SK-MEL-5 (cell line): ENCODE results near the gene FDX2. TPM values are rescaled to one million over a fixed set of nuclear protein-coding genes. Genes with fewer than 3 reads are reported as not detected.

Source experiments
- DNase-seq: peaks from one replicate; pipeline ENCODE4 v3.0.0-alpha.2; 2016; ENCODE audit warnings: low read depth, low spot score
- in situ Hi-C: cut with HindIII; loops from 2 replicates; pipeline ENCODE4 v1.10.0; 2016; ENCODE audit warnings: low sequenced_read_pairs, high pct_unique_total_duplicates, low pct_unique_long_range_greater_than_20kb
- total RNA-seq: library from RNA; depleted of rRNA; stranded (reverse); fragments of >200 nt; shearing (Covaris generic); gene quantifications from 2 replicates; pipeline ENCODE4 v1.2.3, GENCODE V29; 2014

FDX2 gene
- total RNA-seq, 1 experiment from 2014 or later = 23.1 TPM

DNA sequence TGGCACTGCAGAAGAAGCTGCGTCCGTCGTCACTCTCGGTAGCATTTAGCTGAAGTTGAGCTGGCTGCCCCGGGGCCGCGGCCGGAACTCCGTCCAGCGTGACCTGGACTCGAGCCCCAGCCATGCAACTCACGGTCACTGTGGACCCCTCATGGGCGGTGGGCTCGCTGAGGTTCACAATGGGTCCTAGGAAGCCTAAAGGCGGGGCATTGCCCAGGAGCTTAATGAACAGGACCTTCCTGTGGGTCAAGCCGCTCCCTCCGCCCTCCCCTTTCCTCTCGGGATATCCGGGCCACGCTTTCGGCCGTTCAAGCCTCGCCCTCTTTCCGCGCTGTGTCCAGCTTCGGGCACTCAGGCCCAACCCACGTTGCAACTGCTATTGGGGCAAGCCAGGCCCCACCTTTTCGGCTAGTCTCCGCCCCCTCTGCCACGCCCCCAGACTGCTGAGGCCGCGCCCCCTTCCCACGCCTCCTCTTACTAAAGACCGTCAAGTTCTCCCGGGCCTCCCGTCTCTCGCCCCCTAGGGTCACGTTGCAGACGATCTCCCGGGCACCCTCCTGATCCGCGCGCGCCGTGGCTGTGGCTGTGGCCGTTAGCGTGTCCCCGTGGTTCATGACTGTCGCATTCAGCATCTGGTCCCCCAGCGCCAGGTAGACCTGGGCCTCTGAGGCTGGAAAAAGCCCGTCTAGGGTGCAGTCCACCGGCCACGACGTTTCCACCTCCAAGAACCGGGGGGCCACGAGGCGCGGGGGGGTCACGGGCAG lies 19.0 kb upstream of the FDX2 start:
- DNase-seq = peak; percentile 94
- in situ Hi-C loops = no loop called here

- in situ Hi-C loops = no loop called here
- DNase-seq = no peak
Observed at GRCh38 chr19:10333758-10334587, 18.2 kb upstream of the FDX2 start.

DNA sequence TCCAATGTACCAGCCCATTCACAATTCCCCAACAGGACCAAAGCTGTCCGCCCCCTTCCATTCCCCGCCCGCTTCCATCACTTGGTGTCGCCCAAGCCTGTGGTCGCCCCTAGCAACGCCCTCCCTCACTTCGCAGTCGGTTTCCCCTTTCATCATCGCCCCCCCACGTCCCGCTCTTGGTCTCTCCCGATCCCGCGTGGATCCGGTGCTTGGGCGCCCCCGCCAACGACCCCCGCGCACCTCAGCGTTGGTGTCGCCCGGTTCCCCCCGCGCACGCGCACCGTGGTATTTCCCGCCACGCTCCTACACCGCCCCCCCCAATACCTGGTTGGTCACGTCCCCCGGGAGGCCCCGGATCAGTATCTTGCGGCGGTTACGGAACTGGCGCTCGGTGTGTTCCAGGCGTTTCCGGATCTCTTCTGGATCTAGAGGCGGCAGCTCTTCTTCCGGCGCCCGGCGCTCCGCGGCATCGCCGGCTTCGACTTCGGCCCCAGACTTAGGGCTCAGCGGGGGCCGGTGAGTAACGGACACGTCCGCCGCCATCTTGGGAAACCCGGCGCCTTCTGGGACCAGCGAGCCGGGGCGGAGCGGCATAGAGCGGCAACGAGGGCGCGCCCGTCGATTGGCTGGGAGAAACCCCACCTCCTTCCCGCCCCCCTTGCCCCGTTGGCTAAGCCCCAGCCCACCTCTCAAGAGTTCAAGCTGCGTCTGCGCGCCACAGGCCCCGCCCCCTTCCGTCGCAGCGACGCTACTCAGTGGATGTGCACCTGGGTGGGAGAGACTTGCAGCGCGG lies 17.3 kb upstream of the FDX2 start, which contains the start of gene RAVER1:
TSS of gene RAVER1 (minus strand) at position 565 of the 793 bp plus-strand sequence. CDS start at position 543, 22 bp downstream.
- DNase-seq = peak; percentile 94
- in situ Hi-C loops = no loop called here

DNA sequence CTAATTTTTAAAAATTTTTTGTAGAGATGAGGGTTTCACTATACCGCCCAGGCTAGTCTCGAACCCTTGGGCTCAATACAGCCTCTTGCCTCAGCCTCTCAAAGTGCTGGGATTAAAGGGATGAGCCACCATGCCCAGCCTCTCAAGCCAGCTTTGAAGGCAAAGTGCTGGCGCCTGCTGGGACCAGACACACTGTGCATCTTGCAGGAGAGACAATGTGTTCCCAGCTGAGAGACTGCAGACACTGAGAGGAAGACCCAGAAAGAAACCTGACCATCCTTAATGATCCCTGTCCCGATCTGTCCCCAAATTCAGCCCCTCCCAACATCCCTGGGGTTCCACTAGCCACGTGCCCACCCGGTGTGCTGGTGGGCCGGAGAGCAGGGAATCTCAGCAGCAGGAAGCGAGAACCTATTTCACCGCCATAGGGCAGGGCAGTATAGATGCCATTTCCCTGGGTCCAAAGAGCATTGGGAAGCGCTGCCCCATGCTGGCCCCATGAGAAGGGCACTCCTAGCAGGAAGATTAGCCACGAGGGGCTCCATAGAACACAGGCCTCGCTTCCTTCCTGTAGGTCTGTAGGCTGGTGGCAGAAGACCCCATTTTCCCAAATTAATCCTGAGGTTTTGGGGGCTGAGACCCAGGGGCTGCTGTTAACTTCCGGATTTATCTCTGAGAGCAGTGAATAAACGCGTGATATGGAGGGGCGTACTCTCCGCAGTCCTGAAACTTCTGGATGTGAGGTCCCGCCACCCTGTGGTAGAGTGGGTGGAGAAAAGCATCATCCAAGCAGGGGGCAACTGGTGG lies 16.5 kb upstream of the FDX2 start:
- in situ Hi-C loops = no loop called here
- DNase-seq = no peak

- in situ Hi-C loops = no loop called here
- DNase-seq = no peak
Observed at GRCh38 chr19:10329555-10329954, 13.7 kb upstream of the FDX2 start.

DNA sequence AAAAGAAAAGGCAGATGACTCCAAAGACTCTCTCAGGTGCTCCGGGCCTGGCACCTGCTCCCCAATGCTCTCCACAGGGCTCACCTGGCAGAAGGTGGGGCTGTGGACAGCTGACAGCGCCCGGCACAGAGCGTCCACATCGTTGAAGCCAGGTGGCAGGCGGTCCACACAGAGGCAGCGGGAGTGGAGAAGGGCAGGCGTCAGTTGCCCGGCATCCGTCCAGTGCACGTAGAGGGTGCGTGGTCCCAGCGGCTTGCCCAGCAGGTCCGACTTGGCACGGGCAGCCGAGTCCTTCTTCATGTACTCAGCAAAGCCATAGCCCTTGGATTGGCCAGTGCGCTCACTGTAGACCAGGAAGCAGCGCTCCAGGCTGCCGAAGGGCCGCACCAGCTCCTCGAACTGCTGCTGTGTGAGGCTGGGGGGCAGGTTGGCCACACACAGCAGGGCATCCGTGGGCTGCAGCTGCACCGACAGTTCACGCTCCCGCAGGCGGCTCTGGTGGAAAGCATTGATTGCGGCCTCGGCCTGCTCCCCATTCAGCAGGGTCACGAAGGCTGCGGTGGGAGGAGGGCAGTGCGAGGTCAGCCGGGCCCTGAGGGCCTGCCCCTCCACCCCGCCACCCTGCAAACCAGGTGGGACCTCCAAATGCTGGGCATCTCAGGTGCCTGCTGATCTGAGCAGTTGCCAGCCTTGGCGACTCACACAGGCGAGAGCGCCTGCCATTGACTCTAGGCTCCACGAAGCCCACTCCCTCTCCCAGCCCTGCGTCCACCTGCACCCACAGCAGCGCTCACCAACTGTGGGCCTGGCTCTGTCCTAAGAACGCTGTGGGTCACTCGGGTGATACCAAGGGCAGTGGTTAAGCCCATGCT lies 13.0 kb upstream of the FDX2 start:
- in situ Hi-C loops = no loop called here
- no peak for DNase-seq

DNA sequence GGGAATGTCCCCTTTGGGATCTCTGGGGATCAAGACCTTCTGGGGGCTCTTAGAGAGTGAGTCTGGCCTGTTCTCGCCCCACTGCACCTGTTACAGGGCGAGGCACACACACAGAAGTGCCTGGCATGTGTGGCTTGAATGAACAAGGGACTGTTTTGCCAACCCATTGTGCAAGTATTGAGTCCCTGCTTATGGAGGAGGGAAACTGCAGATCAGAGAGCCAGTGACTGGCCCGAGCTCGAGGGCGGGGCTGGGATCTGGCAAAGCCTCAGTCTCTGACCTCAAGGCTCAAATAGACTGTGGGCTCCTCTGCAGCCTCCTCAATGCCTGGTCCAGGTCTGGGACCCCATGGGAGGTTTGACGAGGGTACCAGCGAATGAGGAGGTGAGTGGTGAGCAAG lies 12.0 kb upstream of the FDX2 start:
- in situ Hi-C loops = no loop called here
- no peak for DNase-seq

DNA sequence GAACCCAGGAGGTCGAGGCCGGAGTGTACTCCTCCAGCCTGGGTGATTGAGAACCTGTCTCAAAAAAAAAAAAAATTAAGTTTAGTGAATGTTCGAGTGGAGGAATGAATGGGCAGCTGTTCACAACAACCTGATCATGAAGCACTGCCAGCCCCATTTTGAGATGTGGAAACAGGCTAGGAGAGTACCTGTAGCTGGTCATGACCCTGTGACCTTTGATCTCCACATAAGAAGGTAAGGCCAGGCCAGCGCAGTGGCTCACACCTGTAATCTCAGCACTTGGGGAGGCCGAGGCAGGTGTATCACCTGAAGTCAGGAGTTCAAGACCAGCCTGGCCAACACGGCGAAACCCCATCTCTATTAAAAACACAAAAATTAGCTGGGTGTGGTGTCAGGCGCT lies 9.9 kb upstream of the FDX2 start:
- in situ Hi-C loops = no loop called here
- DNase-seq = no peak

- in situ Hi-C loops = no loop called here
- DNase-seq = no peak
Observed at GRCh38 chr19:10321874-10322835, 6.3 kb upstream of the FDX2 start.

- DNase-seq = no peak
- in situ Hi-C loops = no loop called here
Observed at GRCh38 chr19:10321417-10321797, 5.6 kb upstream of the FDX2 start.

GRCh38 chr19:10320602-10321416 lies 5.0 kb upstream of the FDX2 start:
- in situ Hi-C loops = no loop called here
- DNase-seq = no peak

DNA sequence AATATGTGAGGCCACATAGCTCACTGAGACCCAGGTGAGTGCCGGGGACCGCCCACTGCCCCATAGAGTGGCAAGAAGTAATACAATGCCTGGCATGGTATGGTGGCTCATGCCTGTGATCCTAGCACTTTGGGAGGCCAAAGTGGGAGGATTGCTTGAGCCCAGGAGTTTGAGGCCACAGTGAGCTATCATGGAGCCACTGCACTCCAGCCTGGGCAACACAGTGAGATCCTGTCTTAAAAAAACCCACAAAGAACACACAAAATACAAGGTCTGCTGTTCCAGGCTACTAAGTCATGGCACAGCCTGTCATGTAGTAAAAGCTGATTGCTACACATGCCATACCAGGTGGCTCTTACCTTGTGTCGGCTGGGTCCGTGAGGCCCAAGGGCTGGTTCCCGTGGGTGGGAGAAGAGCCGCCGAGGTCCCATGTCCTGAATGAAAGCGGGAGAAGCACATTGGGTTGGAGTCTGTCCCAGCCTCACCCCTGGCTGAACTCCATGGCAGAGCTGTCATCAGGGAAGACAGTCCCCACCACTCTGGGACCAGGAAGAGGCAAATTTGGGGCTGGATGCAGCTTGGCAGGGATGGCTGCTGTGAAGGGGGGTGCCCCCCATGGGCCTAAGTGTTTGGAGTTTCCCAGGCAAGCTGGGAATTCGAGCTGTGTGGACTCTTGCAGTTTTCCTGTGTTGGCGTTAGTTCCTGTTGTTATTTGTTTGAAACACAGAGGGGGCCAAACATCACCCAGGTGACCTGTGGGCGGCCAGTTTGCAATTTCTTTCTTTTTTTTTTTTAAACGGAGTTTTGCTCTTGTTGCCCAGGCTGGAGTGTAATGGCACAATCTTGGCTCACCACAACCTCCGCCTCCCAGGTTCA lies 3.2 kb upstream of the FDX2 start:
- in situ Hi-C loops = no loop called here
- no peak for DNase-seq

DNA sequence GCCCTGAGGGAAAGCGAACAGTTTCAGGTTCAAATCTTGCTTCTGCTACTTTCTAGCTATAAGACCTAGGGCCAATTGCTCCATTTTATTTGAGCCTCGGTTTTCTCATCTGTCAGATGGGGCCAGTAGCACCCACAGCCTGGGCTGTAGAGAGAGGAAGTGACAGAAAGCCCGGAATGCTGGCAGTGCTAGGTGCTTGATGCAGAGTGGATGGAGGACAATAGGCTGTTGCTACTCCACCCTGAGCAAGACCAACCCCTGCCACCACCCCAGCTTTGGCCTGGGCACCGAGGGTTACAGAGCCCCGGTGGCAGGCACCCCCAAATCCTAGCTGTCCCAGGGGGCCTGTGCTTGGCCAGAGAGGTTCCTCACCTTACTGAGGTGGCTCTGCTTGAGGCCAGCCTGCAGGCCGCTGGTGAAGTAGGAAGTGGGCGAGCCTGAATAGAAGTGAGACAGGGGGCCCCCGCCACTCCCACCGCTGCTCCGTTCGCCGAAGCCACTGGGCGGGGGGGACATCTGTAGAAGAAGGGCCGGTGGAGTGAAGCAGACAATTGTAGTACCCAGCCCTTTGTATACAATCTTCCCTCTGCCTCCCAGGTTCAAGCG lies 2.1 kb upstream of the FDX2 start:
- no peak for DNase-seq
- in situ Hi-C loops = no loop called here
